ENCODE measurements around the gene ADGRF4.
"Not testable (repeated sequence)": the region's sequence is repeated elsewhere in the genome, so short reads cannot be mapped to it uniquely, and the experiment has no call there.

The ADGRF4 gene

DNA sequence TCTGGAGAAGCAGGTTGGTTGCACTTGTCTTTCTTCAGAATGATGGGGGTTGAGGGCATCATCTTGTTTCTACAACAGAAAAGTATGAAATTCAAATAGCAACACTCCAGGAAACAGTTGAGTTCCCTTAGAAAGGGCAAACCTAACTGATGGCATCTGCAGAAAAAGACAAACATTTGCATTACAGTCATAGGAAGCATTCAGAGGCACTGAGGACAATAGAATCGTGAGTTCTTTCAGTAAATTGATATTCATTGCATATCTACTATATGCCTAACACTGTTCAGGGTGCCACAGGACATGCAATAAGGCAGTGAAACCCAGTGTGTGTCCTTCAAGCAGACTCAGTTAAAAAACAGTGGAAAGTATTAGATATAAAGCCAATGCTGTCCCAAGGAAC lies 42.3 kb downstream of the ADGRF4 start:
- no peak for DNase-seq

- DNase-seq: no peak
Observed at GRCh38 chr6:47741807-47742206, 43.4 kb downstream of the ADGRF4 start.

GRCh38 chr6:47743744-47744143 lies 45.4 kb downstream of the ADGRF4 start:
- DNase-seq: no peak

DNA sequence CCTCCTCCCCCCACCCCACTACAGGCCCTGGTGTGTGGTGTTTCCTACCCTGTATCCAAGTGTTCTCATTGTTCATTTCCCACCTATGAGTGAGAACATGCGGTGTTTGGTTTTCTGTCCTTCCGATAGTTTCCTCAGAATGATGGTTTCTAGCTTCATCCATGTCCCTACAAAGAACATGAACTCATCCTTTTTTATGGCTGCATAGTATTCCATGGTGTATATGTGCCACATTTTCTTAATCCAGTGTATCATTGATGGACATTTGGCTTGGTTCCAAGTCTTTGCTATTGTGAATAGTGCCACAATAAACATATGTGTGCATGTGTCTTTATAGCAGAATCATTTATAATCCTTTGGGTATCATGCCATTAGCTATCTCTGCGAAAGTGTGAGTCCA lies 46.9 kb downstream of the ADGRF4 start:
- DNase-seq: not testable (repeated sequence)

GRCh38 chr6:47749757-47750156 lies 51.4 kb downstream of the ADGRF4 start:
- DNase-seq: no peak

- no peak for DNase-seq
Observed at GRCh38 chr6:47752801-47753200, 54.4 kb downstream of the ADGRF4 start.

GRCh38 chr6:47759364-47759763 lies 61.0 kb downstream of the ADGRF4 start:
- no peak for DNase-seq

- no peak for DNase-seq
Observed at GRCh38 chr6:47762502-47762901, 64.1 kb downstream of the ADGRF4 start.

- DNase-seq: no peak
Observed at GRCh38 chr6:47766445-47766844, 68.1 kb downstream of the ADGRF4 start.

DNA sequence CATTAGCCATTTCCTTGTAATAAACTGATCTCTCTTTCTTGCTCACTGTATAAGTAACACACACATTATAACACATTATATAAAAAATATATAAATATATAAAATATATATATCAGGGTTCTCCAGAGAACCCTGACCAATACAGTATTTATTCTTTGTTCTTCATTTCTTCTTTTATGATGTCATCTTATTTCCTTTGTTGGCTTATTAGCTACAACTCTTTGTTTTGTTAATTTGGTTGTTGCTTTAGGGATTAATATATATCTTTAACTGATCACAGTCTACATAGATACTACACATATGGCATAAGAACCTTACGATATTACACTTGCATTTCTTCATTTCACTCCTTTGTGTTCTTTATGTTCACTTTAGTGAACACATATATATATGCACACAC lies 68.7 kb downstream of the ADGRF4 start:
- DNase-seq: no peak

DNA sequence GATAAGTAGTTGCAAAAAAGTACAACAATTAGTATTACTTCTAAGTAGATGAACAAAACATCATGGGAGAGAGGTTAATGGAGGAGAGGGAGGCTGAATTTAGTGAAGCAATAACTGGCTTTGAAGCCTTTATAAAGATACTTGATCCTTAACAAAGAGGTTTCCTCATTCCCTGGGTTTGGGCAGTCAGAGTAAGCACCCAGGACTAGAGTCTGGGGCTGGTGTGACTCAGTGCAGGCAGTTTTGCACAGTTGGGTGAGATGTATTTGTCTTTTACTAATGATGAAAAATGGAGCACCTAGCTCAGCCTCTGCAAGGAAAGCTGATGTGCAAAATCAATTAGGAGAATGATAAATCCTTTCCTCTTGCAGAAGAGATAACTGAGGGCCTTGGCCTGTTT lies 71.6 kb downstream of the ADGRF4 start:
- no peak for DNase-seq
